ENCODE measurements around the gene FBRSL1.
"Not testable (repeated sequence)": the region's sequence is repeated elsewhere in the genome, so short reads cannot be mapped to it uniquely, and the experiment has no call there.

Gene FBRSL1

DNA sequence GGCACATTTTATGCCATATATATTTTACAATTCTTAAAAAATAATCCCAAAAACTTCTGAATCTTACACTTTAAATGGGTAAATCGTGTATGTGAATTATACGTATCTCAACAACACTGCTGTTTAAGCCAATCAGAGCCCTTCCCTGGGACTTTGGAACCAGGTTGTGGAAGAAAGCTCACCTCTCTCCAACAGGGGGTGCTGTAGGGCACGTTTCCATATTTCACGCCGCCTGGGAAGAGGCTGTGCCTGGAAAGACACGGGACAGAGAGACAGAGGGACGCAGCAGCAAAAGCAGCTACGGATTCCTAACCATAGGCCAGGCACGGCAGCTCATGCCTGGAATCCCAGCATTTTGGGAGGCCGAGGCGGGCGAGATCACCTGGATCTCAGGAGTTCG is 29.4 kb upstream of the FBRSL1 start:
- Histone ChIP-seq H3K9me3 (ENCODE audit: control insufficient read depth, insufficient read depth, low read length) (no peaks in the 10 kb centered on the region; the same call in 1 of the 2 replicates), H3K4me1 (ENCODE audit: insufficient read depth, low read length) (no peaks in the 10 kb centered on the region; the same call in 1 of the 2 replicates), H3K36me3 (ENCODE audit: insufficient read depth, low read length) (no peaks in the 10 kb centered on the region), H3K9ac (ENCODE audit: low read depth, low read length) (no peak overlapping the region)

DNA sequence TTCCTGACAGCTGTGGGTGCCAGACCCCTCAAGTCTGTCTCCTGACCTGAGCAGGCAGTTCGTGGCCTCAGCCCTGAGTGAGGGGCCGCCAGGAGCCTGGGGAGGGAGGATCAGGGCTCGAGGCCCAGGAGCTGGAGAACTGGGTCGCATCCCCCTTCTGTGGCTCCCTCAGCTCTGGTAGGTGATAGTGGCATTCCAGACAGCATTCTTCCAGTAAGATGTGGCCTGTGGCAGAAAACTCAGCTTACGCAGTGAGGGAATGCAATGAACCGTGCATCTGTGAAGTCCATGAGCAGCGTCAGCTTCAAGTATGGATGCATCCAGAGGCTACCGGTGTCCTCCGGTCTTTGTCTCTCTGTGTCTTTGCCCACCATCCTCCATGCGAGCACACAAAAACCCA is 28.4 kb upstream of the FBRSL1 start:
- no peak overlapping the region for H3K9ac ChIP-seq (ENCODE audit: low read depth, low read length)
- H3K4me1 ChIP-seq (ENCODE audit: insufficient read depth, low read length) = no peaks in the 10 kb centered on the region; the same call in 1 of the 2 replicates
- H3K9me3 ChIP-seq (ENCODE audit: control insufficient read depth, insufficient read depth, low read length) = no peaks in the 10 kb centered on the region; the same call in 1 of the 2 replicates
- H3K36me3 ChIP-seq (ENCODE audit: insufficient read depth, low read length) = no peaks in the 10 kb centered on the region

GRCh38 chr12:132462788-132463187 is 27.2 kb upstream of the FBRSL1 start:
- H3K4me1 ChIP-seq (ENCODE audit: insufficient read depth, low read length) = no peaks in the 10 kb centered on the region; the same call in 1 of the 2 replicates
- no peak overlapping the region for H3K9ac ChIP-seq (ENCODE audit: low read depth, low read length)
- H3K9me3 ChIP-seq (ENCODE audit: control insufficient read depth, insufficient read depth, low read length) = no peaks in the 10 kb centered on the region; the same call in 1 of the 2 replicates
- no peaks in the 10 kb centered on the region for H3K36me3 ChIP-seq (ENCODE audit: insufficient read depth, low read length)

DNA sequence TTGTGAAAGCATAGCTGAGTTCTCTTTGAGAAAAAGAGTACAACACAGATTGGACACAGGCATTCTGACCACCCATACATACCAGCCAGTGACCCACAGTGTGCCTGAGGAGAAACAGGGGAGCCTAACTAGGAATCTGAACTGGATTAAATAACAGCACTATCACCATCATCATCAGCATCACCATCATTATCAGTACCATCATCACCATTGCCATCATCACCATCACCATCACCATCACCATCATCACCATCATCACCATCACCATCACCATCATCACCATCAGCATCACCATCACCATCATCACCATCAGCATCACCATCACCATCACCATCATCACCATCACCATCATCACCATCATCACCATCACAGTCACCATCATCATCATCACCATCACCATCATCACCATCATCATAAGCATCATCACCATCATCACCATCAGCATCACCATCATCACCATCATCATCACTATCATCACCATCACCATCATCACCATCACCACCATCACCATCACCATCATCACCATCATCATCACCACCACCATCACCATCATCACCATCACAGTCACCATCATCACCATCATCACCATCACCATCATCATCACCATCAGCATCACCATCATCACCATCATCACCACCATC is 26.5 kb upstream of the FBRSL1 start:
- H3K36me3 ChIP-seq (ENCODE audit: insufficient read depth, low read length); H3K9me3 ChIP-seq (ENCODE audit: control insufficient read depth, insufficient read depth, low read length); H3K9ac ChIP-seq (ENCODE audit: low read depth, low read length); H3K4me1 ChIP-seq (ENCODE audit: insufficient read depth, low read length): not testable (repeated sequence)

GRCh38 chr12:132464304-132464703 is 25.6 kb upstream of the FBRSL1 start:
- not testable (repeated sequence) for H3K36me3 ChIP-seq (ENCODE audit: insufficient read depth, low read length); H3K9me3 ChIP-seq (ENCODE audit: control insufficient read depth, insufficient read depth, low read length); H3K4me1 ChIP-seq (ENCODE audit: insufficient read depth, low read length); H3K9ac ChIP-seq (ENCODE audit: low read depth, low read length)

- no peak overlapping the region for H3K9ac ChIP-seq (ENCODE audit: low read depth, low read length)
- H3K9me3 ChIP-seq (ENCODE audit: control insufficient read depth, insufficient read depth, low read length) = no peaks in the 10 kb centered on the region; the same call in 1 of the 2 replicates
- no peaks in the 10 kb centered on the region; the same call in 1 of the 2 replicates for H3K4me1 ChIP-seq (ENCODE audit: insufficient read depth, low read length)
- H3K36me3 ChIP-seq (ENCODE audit: insufficient read depth, low read length) = no peaks in the 10 kb centered on the region
Measured at GRCh38 chr12:132464820-132465219, 25.1 kb upstream of the FBRSL1 start.

- H3K9me3 ChIP-seq (ENCODE audit: control insufficient read depth, insufficient read depth, low read length) = no peaks in the 10 kb centered on the region; the same call in 1 of the 2 replicates
- no peaks in the 10 kb centered on the region for H3K36me3 ChIP-seq (ENCODE audit: insufficient read depth, low read length)
- H3K4me1 ChIP-seq (ENCODE audit: insufficient read depth, low read length) = no peaks in the 10 kb centered on the region; the same call in 1 of the 2 replicates
- no peak overlapping the region for H3K9ac ChIP-seq (ENCODE audit: low read depth, low read length)
Measured at GRCh38 chr12:132465269-132466190, 24.4 kb upstream of the FBRSL1 start.

- Histone ChIP-seq H3K9me3 (ENCODE audit: control insufficient read depth, insufficient read depth, low read length) (no peaks in the 10 kb centered on the region; the same call in 1 of the 2 replicates), H3K36me3 (ENCODE audit: insufficient read depth, low read length) (no peaks in the 10 kb centered on the region), H3K9ac (ENCODE audit: low read depth, low read length) (no peak overlapping the region), H3K4me1 (ENCODE audit: insufficient read depth, low read length) (no peaks in the 10 kb centered on the region; the same call in 1 of the 2 replicates)
Measured at GRCh38 chr12:132466241-132467201, 23.4 kb upstream of the FBRSL1 start.

DNA sequence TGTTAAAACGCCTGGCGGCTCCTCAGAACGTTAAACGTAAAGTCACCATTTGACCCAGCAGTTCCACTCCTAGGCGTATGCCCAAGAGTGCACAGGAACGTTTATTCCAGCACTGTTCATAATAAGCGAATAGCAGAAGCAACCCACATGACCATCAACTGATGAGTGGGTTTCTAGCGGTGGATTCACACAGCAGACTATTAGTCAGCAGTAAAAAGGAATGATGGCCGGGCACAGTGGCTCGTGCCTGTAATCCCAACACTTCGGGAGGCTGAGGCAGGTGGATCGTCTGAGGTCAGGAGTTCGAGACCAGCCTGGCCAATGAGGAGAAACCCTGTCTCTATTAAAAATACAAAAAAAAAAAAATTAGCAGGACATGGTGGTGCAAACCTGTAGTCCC is 22.4 kb upstream of the FBRSL1 start:
- Histone ChIP-seq H3K9me3 (ENCODE audit: control insufficient read depth, insufficient read depth, low read length) (no peaks in the 10 kb centered on the region; the same call in 1 of the 2 replicates), H3K4me1 (ENCODE audit: insufficient read depth, low read length) (no peaks in the 10 kb centered on the region; the same call in 1 of the 2 replicates), H3K9ac (ENCODE audit: low read depth, low read length) (no peak overlapping the region), H3K36me3 (ENCODE audit: insufficient read depth, low read length) (no peaks in the 10 kb centered on the region)

DNA sequence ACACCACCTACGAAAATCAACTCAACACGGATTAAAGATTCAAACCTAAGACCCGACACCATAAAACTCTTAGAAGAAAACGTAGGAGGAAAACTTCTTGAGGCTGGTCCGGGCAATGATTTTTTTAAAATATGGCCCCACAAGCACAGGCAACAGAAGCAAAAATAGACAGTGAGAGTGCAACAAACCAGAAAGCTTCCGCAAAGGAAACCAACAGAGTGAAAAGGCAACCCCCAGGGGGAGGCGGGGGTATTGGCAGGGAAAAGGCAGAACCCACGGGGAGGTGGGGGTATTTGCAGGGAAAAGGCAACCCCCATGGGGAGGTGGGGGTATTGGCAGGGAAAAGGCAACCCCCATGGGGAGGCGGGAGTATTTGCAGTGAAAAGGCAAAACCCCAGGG is 20.5 kb upstream of the FBRSL1 start:
- Histone ChIP-seq H3K4me1 (ENCODE audit: insufficient read depth, low read length) (no peaks in the 10 kb centered on the region; the same call in 1 of the 2 replicates), H3K9me3 (ENCODE audit: control insufficient read depth, insufficient read depth, low read length) (no peaks in the 10 kb centered on the region), H3K36me3 (ENCODE audit: insufficient read depth, low read length) (no peaks in the 10 kb centered on the region), H3K9ac (ENCODE audit: low read depth, low read length) (no peak overlapping the region)

DNA sequence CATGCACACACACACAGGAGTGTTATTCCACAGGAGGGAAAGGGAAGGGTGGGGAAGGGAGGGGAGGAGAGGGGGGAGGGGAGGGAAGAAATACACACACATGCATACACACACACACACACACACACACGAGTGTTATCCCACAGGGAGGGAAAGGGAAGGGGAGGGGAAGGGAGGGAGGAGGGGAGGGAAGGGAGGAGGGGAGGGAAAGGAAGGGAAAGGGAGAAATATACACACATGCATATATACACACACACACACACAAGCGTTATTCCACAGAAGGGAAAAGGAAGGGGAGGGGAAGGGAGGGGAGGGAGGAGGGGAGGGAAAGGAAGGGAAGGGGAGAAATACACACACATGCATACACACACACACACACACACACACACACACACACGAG is 19.6 kb upstream of the FBRSL1 start:
- Histone ChIP-seq H3K9ac (ENCODE audit: low read depth, low read length) (no peak overlapping the region), H3K36me3 (ENCODE audit: insufficient read depth, low read length) (no peaks in the 10 kb centered on the region), H3K9me3 (ENCODE audit: control insufficient read depth, insufficient read depth, low read length) (no peaks in the 10 kb centered on the region; the same call in 1 of the 2 replicates), H3K4me1 (ENCODE audit: insufficient read depth, low read length) (no peaks in the 10 kb centered on the region; the same call in 1 of the 2 replicates)

GRCh38 chr12:132471011-132471857 is 18.7 kb upstream of the FBRSL1 start:
- no peaks in the 10 kb centered on the region; the same call in 1 of the 2 replicates for H3K9me3 ChIP-seq (ENCODE audit: control insufficient read depth, insufficient read depth, low read length)
- no peak overlapping the region for H3K9ac ChIP-seq (ENCODE audit: low read depth, low read length)
- no peaks in the 10 kb centered on the region for H3K36me3 ChIP-seq (ENCODE audit: insufficient read depth, low read length)
- no peaks in the 10 kb centered on the region for H3K4me1 ChIP-seq (ENCODE audit: insufficient read depth, low read length)

DNA sequence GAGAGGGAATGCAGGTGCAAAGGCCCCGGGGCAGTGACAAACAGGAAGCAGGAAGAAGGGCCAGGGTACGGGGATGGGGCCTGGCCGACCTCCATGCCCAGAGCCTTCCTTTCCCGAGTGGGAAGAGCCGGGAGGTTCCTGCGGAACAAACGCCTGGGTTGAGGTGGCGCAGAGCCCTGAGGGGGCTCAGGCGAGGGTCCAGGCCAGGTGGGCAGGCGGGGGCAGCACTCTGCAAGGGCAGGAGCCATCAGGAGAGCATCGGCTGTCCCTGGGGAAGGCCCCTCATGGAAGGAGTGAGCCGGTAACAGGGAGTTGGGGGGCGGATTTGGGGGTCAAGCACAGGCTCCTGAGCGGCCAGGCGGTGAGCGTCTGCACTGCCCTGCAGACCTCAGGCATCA is 18.1 kb upstream of the FBRSL1 start:
- Histone ChIP-seq H3K36me3 (ENCODE audit: insufficient read depth, low read length) (no peaks in the 10 kb centered on the region), H3K9me3 (ENCODE audit: control insufficient read depth, insufficient read depth, low read length) (no peaks in the 10 kb centered on the region; the same call in 1 of the 2 replicates), H3K9ac (ENCODE audit: low read depth, low read length) (no peak overlapping the region), H3K4me1 (ENCODE audit: insufficient read depth, low read length) (no peaks in the 10 kb centered on the region)

Measured in ES-I3 (cell line).